ENCODE measurements around the gene CTU2. TPM values are rescaled to one million over a fixed set of nuclear protein-coding genes. Genes with fewer than 3 reads are reported as not detected.

The CTU2 gene
- total RNA-seq, 2 experiments from 2014 or later, result 31.1 to 40.0 TPM

DNA sequence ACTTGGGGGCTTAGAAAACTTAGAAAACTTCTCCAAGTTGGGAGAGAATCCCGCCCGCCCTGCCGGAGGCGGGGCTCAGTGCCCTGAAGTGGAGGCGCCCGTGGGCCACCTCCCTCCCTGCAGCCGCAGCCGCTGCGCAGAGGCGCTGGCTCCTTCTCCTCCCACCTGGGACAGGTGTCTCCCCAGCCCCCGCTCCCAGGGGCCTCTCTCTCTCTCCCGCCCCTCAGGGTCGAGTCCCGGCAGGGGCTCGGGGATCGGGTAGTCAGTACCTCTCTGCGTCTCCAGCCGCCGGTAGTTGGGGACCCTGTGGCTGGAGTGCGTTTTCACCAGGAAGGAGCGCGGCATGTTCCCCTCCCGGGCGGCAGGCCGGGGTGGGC, 20.3 kb upstream of the CTU2 start:
- CTCF ChIA-PET, result interaction anchor here (1.0 to 4.7 kb wide), 7 partner anchors 11 to 113 kb away, joined by 3 to 58 read pairs (median 5); partner anchors contain the start of gene MVD
- ATAC-seq (peak; percentile 44), DNase-seq (peak; percentile 57)
- Mint-ChIP-seq H3K9me3 (ENCODE audit: low read depth) (no peaks in the 10 kb centered on the region), H3K36me3 (peaks cover 2% of the 10 kb centered on the region), H3K27me3 (peaks cover 4% of the 10 kb centered on the region), H3K4me3 (peak overlapping the region; percentile 78), H3K4me1 (peaks cover 46% of the 10 kb centered on the region), H3K27ac (peak overlapping the region; percentile 52)

DNA sequence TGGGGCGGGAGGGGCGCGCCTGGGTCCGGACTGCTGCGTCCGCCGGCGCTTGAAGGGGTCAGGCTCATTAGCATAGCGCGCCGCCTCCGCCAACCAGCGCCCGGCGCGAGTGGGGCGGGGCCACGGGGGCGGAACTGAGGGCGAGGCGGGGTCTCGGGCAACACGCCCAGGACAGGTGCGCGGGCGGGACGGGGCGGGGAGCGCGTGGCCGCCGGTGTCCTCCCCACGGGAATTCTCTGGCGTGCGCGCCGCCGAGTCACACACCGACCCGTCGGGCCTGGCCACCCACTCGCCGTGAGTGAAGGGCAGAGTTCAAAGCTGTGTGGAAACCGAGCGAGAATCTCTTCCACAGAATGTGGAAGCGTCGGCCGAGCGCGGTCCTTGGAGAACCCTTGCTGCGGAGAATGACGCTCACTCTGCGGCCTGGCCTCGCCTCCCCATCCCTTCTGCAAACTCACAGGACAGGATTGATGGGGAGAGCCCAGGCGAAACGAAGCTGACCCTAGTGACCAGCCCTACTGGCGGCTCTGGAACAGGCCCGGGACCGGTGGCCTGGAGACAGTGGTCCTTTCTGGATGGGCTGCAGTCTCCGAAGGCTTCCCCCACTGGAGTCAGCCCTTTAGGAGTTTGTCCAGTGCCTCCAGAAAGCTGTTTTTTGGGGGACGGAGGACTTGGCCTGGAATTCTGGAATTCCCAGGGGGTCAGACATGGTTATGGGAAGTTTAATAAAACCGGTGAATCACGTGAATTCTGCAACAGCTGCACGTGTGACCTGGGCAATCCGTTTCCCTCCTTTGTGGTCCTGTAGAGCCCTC, 19.7 kb upstream of the CTU2 start, which contains the start of gene SNAI3:
TSS of gene SNAI3 (minus strand) at position 69 of the 815 bp plus-strand sequence. CDS start 101 bp downstream, outside the sequence.
- Mint-ChIP-seq H3K4me1 (peaks cover 46% of the 10 kb centered on the region), H3K9me3 (ENCODE audit: low read depth) (no peaks in the 10 kb centered on the region), H3K27me3 (peaks cover 4% of the 10 kb centered on the region), H3K4me3 (peak within 1 kb of the TSS; percentile 78), H3K36me3 (peaks cover 2% of the 10 kb centered on the region), H3K27ac (peak within 1 kb of the TSS; percentile 59)
- CTCF ChIA-PET, result interaction anchor here (0.8 to 4.7 kb wide), 6 partner anchors 12 to 116 kb away, joined by 3 to 58 read pairs (median 4); partner anchors contain the start of gene ZC3H18
- ATAC-seq (peak; percentile 90), DNase-seq (peak; percentile 91)

DNA sequence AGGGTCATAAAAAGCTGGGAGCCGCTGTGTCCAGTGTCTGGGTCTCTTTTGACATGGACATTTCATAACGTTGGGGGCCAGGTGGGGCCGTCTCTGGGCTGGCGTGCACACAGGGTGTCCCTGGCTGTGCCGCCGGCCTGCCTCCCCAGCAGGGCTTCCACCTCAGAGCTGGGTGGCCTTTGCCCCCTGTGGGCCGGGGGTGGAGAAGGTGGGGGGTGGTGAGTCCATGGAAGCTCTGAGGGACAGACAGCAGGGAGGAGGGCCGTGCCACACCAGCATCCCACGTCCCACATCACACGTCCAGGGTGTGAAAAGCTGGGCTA, 19.1 kb upstream of the CTU2 start:
- no peak overlapping the region for H3K4me3 Mint-ChIP-seq
- CTCF ChIA-PET, result interaction anchor here (0.8 to 4.7 kb wide), 5 partner anchors 11 to 117 kb away, joined by 3 to 58 read pairs (median 3); partner anchors contain the start of gene ZC3H18

DNA sequence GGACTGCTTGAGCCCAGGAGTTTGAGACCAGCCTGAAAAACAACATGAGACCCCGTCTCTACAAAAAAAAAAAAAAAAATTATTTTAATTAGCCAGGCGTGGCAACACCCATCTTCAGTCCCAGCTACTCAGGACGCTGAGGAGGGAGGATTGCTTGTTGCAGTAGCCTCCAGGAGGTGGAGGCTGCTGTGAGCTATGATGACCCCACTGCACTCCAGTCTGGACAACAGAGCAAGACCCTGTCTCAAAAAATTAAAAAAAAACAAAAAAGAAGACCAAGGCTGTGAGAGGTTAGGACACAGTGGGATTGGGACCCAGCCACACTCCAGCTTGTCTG, 18.7 kb upstream of the CTU2 start:
- Mint-ChIP-seq H3K36me3 (no peaks in the 10 kb centered on the region), H3K9me3 (ENCODE audit: low read depth) (no peaks in the 10 kb centered on the region), H3K27me3 (peaks cover 4% of the 10 kb centered on the region), H3K27ac (no peak overlapping the region), H3K4me3 (no peak overlapping the region), H3K4me1 (peaks cover 47% of the 10 kb centered on the region)
- DNase-seq (no peak), ATAC-seq (no peak)
- CTCF ChIA-PET, result interaction anchor here (0.8 to 4.7 kb wide), 4 partner anchors 15 to 117 kb away, joined by 3 to 58 read pairs (median 3); partner anchors contain the start of gene ZC3H18

More for the DNA sequence above, 19.1 kb upstream of the CTU2 start:
- no peak for ATAC-seq
- H3K4me1 Mint-ChIP-seq, result peaks cover 46% of the 10 kb centered on the region
- H3K27ac Mint-ChIP-seq, result no peak overlapping the region
- H3K9me3 Mint-ChIP-seq (ENCODE audit: low read depth), result no peaks in the 10 kb centered on the region
- peaks cover 4% of the 10 kb centered on the region for H3K27me3 Mint-ChIP-seq
- DNase-seq, result no peak
- H3K36me3 Mint-ChIP-seq, result peaks cover 2% of the 10 kb centered on the region

DNA sequence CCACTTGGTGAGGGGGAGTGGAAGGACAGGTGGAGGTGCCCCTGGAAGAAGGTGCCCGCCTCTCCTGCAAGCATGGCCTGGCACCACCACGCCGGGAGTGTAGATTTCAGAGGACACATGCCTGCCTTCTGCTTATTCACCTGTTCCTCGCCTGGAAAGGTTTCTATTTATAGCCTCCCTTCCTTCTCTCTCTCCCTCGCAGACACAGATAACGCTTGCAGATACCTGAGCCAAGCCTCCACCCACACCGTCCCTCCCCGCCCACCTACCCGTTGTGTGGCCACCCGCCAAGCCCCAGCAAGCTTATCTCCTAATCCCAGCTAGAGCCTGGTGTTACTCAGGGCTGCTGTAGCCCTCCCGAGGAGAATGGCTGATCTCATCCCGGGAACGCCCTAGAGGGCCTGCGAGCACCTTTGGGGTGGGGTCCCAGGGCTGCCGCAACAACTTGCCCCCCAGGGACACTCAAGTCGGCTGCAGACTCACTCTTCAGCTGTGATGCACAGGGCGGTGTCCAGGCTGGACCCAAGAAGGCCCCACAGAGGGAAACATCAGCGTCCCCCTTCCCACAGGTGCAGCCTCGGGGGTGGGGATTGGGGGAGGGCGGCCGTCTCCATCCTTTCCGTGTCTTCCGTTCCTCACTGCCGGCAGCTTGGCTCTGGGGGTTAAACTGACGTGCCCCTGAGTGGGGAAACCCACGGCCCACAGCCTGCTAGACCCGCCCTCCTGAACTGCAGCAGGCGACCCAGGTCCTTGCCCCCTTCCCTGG, 18.1 kb upstream of the CTU2 start:
- DNase-seq, result no peak
- Mint-ChIP-seq H3K27ac (no peak overlapping the region), H3K4me3 (no peak overlapping the region), H3K4me1 (peaks cover 50% of the 10 kb centered on the region), H3K9me3 (ENCODE audit: low read depth) (no peaks in the 10 kb centered on the region), H3K36me3 (no peaks in the 10 kb centered on the region), H3K27me3 (peaks cover 4% of the 10 kb centered on the region)
- ATAC-seq, result no peak
- CTCF ChIA-PET, result interaction anchor here (0.8 to 4.7 kb wide), 3 partner anchors 14 to 76 kb away, joined by 3 to 58 read pairs (median 3); no protein-coding TSS in a partner anchor

DNA sequence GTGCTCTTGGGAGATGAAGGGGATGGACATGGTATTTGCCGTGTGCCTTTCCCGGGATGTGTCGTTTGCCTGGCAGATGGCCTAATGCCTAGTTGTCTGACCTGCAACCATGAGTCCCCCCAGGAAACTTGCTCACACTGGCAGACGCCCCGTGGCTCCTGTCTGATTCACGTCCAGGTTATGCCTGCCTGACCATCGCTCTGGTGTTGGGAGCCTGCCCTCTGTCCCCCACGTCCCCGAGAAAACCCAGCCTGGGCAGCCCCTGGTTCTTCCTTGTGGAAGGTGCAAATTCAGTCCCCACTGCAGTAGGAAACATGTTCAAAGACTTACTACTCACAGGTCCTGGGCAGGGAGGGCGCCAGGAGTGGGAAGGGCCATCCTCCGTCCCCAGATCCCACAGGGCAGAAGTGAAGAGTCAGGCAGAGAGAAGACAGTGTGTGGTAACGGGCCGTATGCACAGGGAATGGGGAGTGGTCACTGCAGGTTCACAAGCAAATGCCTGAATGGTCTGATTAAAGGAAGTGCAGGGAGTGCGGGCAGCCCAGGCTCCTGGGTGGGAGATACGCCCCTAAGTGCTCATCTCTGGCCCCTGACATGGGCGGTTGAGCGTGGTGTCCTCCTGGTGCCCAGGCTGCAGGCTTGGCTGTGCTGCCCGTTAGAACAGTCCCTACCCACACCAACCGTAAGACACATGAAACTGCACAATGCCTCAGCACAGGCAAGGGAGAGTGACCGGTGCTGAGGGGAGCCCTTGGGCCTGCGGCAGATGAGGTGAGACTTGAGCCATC, 15.8 kb upstream of the CTU2 start:
- ATAC-seq (no peak), DNase-seq (no peak)
- Mint-ChIP-seq H3K27me3 (peaks cover 4% of the 10 kb centered on the region), H3K9me3 (ENCODE audit: low read depth) (no peaks in the 10 kb centered on the region), H3K27ac (peak overlapping the region; percentile 2), H3K4me1 (peaks cover 38% of the 10 kb centered on the region), H3K36me3 (no peaks in the 10 kb centered on the region), H3K4me3 (no peak overlapping the region)
- CTCF ChIA-PET, result interaction anchor here (2.5 kb wide), 1 partner anchor 9 kb away, joined by 6 read pairs; no protein-coding TSS in a partner anchor

DNA sequence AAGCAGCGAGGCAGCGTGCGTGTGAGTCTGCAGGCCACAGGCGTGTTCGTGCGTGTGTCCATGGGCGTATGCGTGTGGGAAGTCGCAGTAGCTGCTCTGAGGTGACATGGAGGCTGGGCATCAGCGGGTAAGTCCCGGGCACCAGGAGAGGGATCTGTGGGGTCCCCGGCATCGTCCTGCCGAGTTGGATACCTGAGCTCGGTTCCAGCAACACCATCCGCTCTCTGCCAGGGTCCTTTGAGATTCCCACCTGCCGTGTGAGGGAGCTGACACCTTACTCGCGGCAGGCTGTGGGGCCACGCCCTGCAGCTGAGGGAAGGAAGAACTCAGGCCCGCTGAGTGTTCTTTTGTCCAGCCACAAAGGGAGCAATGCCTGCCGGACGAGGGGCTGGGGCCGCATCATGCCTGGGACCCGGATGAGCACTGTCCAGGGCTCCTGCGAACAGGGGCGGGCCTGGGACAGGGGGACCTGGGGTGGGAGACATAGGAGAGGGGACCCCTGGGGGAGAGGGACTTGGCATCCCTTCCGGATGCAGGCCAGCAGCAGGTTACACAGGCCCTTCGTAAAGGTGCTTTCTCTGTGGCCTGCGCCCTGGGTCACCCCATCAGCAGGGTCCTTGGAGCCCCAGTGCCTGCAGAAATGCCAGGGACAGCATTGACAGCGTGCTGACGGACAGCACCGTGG, 15.0 kb upstream of the CTU2 start:
- Mint-ChIP-seq H3K27me3 (peaks cover 4% of the 10 kb centered on the region), H3K27ac (peak overlapping the region; percentile 2), H3K36me3 (peaks cover 2% of the 10 kb centered on the region), H3K4me3 (no peak overlapping the region), H3K9me3 (ENCODE audit: low read depth) (no peaks in the 10 kb centered on the region), H3K4me1 (peaks cover 38% of the 10 kb centered on the region)
- CTCF ChIA-PET, result interaction anchor here (2.5 kb wide), 1 partner anchor 10 kb away, joined by 6 read pairs; no protein-coding TSS in a partner anchor
- ATAC-seq, result no peak
- DNase-seq, result no peak

DNA sequence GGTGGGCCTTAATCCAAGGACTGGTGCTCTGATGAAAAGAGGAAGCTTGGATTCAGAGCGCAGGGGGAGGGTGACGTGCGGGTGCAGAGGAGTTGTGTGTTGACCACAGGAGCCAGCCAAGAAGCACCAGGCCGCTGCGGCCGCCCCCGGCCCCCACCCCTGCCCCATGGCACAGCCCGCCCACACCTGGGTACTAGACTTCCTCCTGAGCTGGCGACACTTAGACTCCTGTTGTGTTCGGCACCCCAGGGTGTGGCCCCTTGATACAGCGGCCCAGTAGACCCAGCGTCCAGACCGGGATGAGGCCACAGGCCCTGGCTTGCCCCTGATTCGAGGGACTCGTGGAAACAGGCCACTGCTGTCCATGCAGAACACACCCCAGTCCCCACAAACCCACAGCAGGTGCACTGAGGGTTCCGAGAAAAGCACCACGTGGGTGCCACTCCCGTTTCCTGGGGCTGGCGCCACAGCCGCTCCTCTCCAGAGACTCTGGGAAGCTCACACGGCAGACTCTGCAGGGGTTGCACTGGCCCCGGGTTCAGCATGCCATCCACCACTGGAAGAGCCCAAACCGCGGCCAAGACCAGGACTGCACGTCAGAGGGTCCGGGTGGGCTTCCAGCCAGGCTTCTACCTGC, 14.3 kb upstream of the CTU2 start:
- peak overlapping the region; percentile 75 for H3K27ac Mint-ChIP-seq
- H3K4me3 Mint-ChIP-seq, result no peak overlapping the region
- H3K9me3 Mint-ChIP-seq (ENCODE audit: low read depth), result no peaks in the 10 kb centered on the region
- peaks cover 36% of the 10 kb centered on the region for H3K4me1 Mint-ChIP-seq
- peak; percentile 55 for ATAC-seq
- CTCF ChIA-PET, result interaction anchor here (2.5 kb wide), 1 partner anchor 10 kb away, joined by 6 read pairs; no protein-coding TSS in a partner anchor
- DNase-seq, result peak; percentile 68
- peaks cover 4% of the 10 kb centered on the region for H3K36me3 Mint-ChIP-seq
- H3K27me3 Mint-ChIP-seq, result peaks cover 4% of the 10 kb centered on the region

DNA sequence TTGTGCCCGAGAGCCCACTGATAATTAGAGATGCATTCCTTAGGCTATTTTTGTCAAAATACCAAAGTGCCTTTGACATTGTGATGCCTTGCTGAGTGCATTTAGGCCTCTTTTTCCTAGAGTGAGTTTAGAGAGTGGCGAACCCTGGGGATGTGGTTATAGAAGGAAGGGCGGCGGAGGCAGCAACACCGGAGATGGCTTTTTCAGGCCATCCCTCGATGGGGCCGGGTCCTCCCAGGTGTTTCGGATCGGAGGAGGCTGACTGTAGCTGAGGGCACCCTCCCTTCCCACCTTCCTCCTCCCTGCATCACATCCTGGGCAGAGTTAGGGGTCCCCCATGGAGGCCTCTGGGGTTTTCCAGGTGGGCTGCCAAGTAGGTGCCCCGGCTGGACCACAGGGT, 13.4 kb upstream of the CTU2 start:
- ATAC-seq (no peak), DNase-seq (no peak)
- Mint-ChIP-seq H3K4me1 (peaks cover 39% of the 10 kb centered on the region), H3K27ac (peak overlapping the region; percentile 75), H3K9me3 (ENCODE audit: low read depth) (no peaks in the 10 kb centered on the region), H3K36me3 (peaks cover 9% of the 10 kb centered on the region), H3K4me3 (no peak overlapping the region), H3K27me3 (peaks cover 4% of the 10 kb centered on the region)
- CTCF ChIA-PET, result interaction anchor here (2.5 kb wide), 1 partner anchor 11 kb away, joined by 6 read pairs; no protein-coding TSS in a partner anchor

DNA sequence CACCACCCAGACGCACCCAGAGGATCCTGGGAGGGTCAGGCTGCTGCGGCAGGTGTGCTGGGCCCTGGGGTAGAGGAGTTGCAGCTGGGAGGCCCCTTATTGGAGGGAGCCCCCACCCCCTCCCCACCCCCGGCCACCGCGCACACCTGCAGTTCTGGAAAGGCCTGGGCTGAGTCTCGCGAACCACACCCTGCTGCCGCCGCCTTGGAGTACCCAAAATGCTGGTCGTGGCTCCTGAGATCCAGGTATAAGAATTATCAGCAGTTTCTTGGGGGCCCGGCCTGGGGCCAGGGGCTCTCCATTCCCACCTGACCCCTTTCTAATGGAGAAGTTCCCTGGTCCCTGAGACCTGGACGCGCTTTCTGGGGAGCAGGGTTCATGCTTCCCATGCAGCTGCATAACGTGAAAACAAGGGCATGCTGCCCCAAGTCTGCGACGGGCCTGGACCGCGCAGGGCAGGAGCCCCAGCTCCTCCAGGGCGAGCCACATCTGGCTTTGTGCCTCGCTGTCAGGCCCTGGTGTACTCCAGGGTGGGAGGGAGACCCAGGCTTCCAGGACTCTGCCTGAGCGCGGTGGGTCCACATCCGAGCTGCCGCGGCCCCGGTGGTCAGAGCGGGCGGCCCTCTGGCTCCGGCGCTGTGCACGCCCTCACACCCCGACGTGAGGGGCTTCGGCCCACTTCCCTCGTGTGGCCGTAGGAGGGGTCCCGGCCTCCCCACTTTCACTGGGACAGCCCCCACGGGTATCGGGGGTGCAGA, 12.7 kb upstream of the CTU2 start:
- Mint-ChIP-seq H3K27me3 (peaks cover 3% of the 10 kb centered on the region), H3K36me3 (peaks cover 13% of the 10 kb centered on the region), H3K4me3 (no peak overlapping the region), H3K9me3 (ENCODE audit: low read depth) (no peaks in the 10 kb centered on the region), H3K4me1 (peaks cover 45% of the 10 kb centered on the region), H3K27ac (no peak overlapping the region)
- DNase-seq (no peak), ATAC-seq (no peak)
- CTCF ChIA-PET, result no interaction called here

DNA sequence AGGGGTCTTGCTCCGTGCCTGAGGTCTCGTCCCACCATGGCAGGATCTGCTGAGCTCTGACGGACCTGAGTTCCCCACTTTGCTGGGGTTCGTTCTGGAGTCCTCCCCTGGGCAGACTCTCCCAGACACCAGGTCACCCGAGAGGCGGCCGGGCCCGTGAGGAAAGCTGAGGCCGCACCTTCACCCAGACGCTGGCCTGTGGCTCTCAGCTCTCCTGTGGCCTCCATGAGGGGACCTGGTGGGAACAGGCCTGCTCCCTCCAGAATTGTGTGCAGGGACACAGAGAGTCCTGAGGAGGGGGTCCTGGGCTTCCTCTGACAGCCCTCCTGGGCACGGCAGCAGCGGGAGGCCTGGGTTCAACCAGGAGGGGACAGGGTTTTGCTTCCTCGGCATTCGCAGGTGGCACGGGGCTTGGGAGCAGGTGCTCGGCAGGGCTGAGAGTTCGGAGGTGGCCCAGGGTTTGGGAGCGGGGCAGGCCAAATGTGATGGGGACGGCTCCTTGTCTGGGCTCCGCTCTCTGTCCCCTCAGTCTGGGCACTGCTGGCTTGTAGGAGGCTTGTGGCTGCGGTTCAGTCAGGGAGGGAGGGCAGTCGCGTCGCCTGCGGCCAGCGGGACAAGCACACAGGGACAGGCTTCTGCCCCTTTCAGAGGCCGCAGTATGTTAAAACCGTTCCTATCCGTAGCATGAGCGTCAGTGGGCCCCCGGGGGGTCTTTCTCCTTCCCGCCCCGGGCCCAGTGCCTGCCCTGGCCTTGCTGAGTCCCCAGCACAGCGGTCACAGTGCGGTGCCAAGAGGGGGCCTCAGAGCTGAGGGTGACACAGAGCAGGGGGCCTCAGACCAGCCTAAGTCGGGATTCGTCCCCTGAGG, 11.8 kb upstream of the CTU2 start:
- ATAC-seq (no peak), DNase-seq (no peak)
- Mint-ChIP-seq H3K36me3 (peaks cover 15% of the 10 kb centered on the region), H3K27me3 (no peaks in the 10 kb centered on the region), H3K9me3 (ENCODE audit: low read depth) (no peaks in the 10 kb centered on the region), H3K27ac (peak overlapping the region; percentile 24), H3K4me1 (peaks cover 47% of the 10 kb centered on the region), H3K4me3 (no peak overlapping the region)
- CTCF ChIA-PET, result no interaction called here
